ENCODE measurements around the gene REV3L. TPM values are rescaled to one million over a fixed set of nuclear protein-coding genes. Genes with fewer than 3 reads are reported as not detected.

REV3L gene
- total RNA-seq, 1 experiment from 2014 or later: 5.3 TPM

- Mint-ChIP-seq H3K4me1 (peaks cover 30 to 34% of the 10 kb centered on the region in 2 experiments), H3K27ac (no peak overlapping the region), H3K27me3 (ENCODE audit: low read depth) (peaks cover 76% of the 10 kb centered on the region), H3K9me3 (peaks cover 0 to 3% of the 10 kb centered on the region in 2 experiments; a peak in 2 of 5 replicates), H3K36me3 (ENCODE audit: insufficient read depth in 1 of 3, low read depth in 3 of 3) (no peaks in the 10 kb centered on the region; a peak in 1 of 7 replicates), H3K4me3 (no peak overlapping the region)
- Histone ChIP-seq H3K23me2 (ENCODE audit: insufficient read length, low read depth, low read length, poor library complexity, severe bottlenecking) (peaks cover 4% of the 10 kb centered on the region), H3K4me1 (ENCODE audit: insufficient read depth, low read length) (no peaks in the 10 kb centered on the region), H3K79me2 (ENCODE audit: insufficient read depth, low read length) (no peaks in the 10 kb centered on the region), H3K23ac (ENCODE audit: insufficient read length, low read depth, low read length) (no peak overlapping the region), H3K18ac (ENCODE audit: insufficient read length, low read depth, low read length) (no peak overlapping the region), H3K4me2 (ENCODE audit: insufficient read depth, insufficient read length, low read length) (no peak overlapping the region), H3K9me3 (ENCODE audit: control insufficient read depth, low read depth, low read length) (no peaks in the 10 kb centered on the region), H3K27me3 (ENCODE audit: insufficient read depth, low read length) (peaks cover 28% of the 10 kb centered on the region; the same call in 1 of the 2 replicates), H4K8ac (replicated peaks; ENCODE audit: insufficient read length, low read depth, low read length) (no peak overlapping the region), H4K5ac (ENCODE audit: insufficient read length, low read depth, low read length) (no peak overlapping the region), H3K14ac (ENCODE audit: insufficient read depth, low read length) (no peak overlapping the region), H4K91ac (ENCODE audit: insufficient read length, low read depth, low read length) (no peak overlapping the region), H4K20me1 (ENCODE audit: control insufficient read depth, insufficient read depth, insufficient read length) (no peaks in the 10 kb centered on the region), H2BK12ac (ENCODE audit: insufficient read length, low read depth, low read length) (no peak overlapping the region), H2AK5ac (ENCODE audit: insufficient read length, low read length) (no peak overlapping the region), H3K9ac (ENCODE audit: extremely low read depth, insufficient read length, low read length) (no peak overlapping the region), H2BK15ac (ENCODE audit: low read depth, low read length) (no peak overlapping the region), H2AFZ (ENCODE audit: low read length) (no peak overlapping the region), H2BK5ac (ENCODE audit: insufficient read length, low read length) (no peak overlapping the region), H2BK120ac (ENCODE audit: low read depth, low read length, poor library complexity, severe bottlenecking) (no peak overlapping the region), H2BK20ac (ENCODE audit: low read depth, low read length, poor library complexity, severe bottlenecking) (no peak overlapping the region), H3K4ac (ENCODE audit: low read depth, low read length) (no peak overlapping the region), H3K79me1 (ENCODE audit: insufficient read depth, low read depth, low read length, poor library complexity, severe bottlenecking) (peaks cover 3% of the 10 kb centered on the region), H3T11ph (ENCODE audit: low read length) (no peak overlapping the region), H3K56ac (ENCODE audit: insufficient read length, low read depth, low read length) (no peak overlapping the region), H3K27ac (ENCODE audit: insufficient read length, low read depth, low read length) (no peak overlapping the region)
- DNase-seq: no peak
- WGBS (ENCODE audit: extremely low coverage, insufficient read length, low lambda C conversion rate): no CpG with 5 or more reads among the region's 3 CpGs
- no peak for TF ChIP-seq CTCF (conservative IDR thresholded peaks at IDR 0.05)
Measured at GRCh38 chr6:111478064-111478476, 4.9 kb downstream of the REV3L start.

Measured in H9 (cell line).